CD4-positive, alpha-beta T cell treated with Interleukin-1 beta for 1 hour (primary cell): ENCODE measurements around the gene SYT8.

Experiments
- DNase-seq, 2 donors: peaks; one replicate each; pipeline ENCODE4 v3.0.0-alpha.2; 2020 to 2022

The SYT8 gene

GRCh38 chr11:1832920-1833295, 1.9 kb upstream of the SYT8 start:
- DNase-seq: no peak

GRCh38 chr11:1834062-1834610, 654 bp upstream of the SYT8 start:
- DNase-seq: no peak

- no peak for DNase-seq
Observed at GRCh38 chr11:1835671-1836010, 851 bp downstream of the SYT8 start.

GRCh38 chr11:1836011-1836945, 1.5 kb downstream of the SYT8 start:
- no peak for DNase-seq

- peak; percentile 84 to 88 for DNase-seq
Observed at GRCh38 chr11:1837171-1838076, 2.6 kb downstream of the SYT8 start.

GRCh38 chr11:1838077-1838425, 3.3 kb downstream of the SYT8 start:
- DNase-seq: no peak

GRCh38 chr11:1838426-1839144, 3.8 kb downstream of the SYT8 start, which contains the start of gene TNNI2:
Gene TNNI2 (plus strand): TSS chr11:1838981. CDS start chr11:1839697, 716 bp downstream.
- no peak for DNase-seq

- no peak for DNase-seq
Observed at GRCh38 chr11:1839204-1839923, 4.6 kb downstream of the SYT8 start.

- peak in 1 of 2 donors; percentile 81 for DNase-seq
Observed at GRCh38 chr11:1839924-1840779, 5.4 kb downstream of the SYT8 start.

- no peak for DNase-seq
Observed at GRCh38 chr11:1840780-1841480, 6.1 kb downstream of the SYT8 start.

GRCh38 chr11:1841511-1842148, 6.8 kb downstream of the SYT8 start:
- no peak for DNase-seq

GRCh38 chr11:1842149-1843097, 7.6 kb downstream of the SYT8 start:
- no peak for DNase-seq

GRCh38 chr11:1843098-1843473, 8.3 kb downstream of the SYT8 start:
- DNase-seq: no peak

GRCh38 chr11:1843796-1844195, 9.0 kb downstream of the SYT8 start:
- DNase-seq: no peak

- DNase-seq: peak; percentile 64 to 82
Observed at GRCh38 chr11:1844221-1845094, 9.7 kb downstream of the SYT8 start.

- DNase-seq: no peak
Observed at GRCh38 chr11:1845095-1845429, 10.3 kb downstream of the SYT8 start.

GRCh38 chr11:1845561-1846452, 11.0 kb downstream of the SYT8 start:
- DNase-seq: peak; percentile 42 to 51
